Large intestine (tissue), 3 donors: ENCODE results near the gene TCF4. TPM values are rescaled to one million over a fixed set of nuclear protein-coding genes. Genes with fewer than 3 reads are reported as not detected.

ENCODE experiments used
- DNase-seq, 2 donors: peaks; one replicate each; pipeline versions ENCODE4 v3.0.0 to v3.0.0-alpha.2; 2013
- H3K27ac ChIP-seq: one replicate; pipeline ENCODE4 v1.5.1; 2013; ENCODE audit warnings: low read length
- H3K27me3 ChIP-seq: 2 replicates; pipeline ENCODE4 v1.6.1; 2013; ENCODE audit warnings: low read length; ENCODE audit not compliant: control insufficient read depth, insufficient read depth
- H3K36me3 ChIP-seq: 2 replicates; pipeline ENCODE4 v1.6.1; 2013; ENCODE audit warnings: low read length; ENCODE audit not compliant: control insufficient read depth, insufficient read depth
- H3K4me1 ChIP-seq: one replicate; pipeline ENCODE4 v1.6.1; 2013; ENCODE audit warnings: low read length; ENCODE audit not compliant: control insufficient read depth, insufficient read depth
- H3K4me3 ChIP-seq: one replicate; pipeline ENCODE4 v1.5.1; 2013; ENCODE audit warnings: low read length
- H3K9me3 ChIP-seq: one replicate; pipeline ENCODE4 v1.6.1; 2013; ENCODE audit warnings: mild to moderate bottlenecking, low read depth, low read length, moderate library complexity; ENCODE audit not compliant: control insufficient read depth
- WGBS: methylation state at CpG from one replicate; pipeline ENCODE4 v1.1.5; 2013; ENCODE audit warnings: low lambda C conversion rate; ENCODE audit not compliant: insufficient coverage; 5-methylcytosine and 5-hydroxymethylcytosine counted together
- polyA plus RNA-seq: library from polyadenylated mRNA; unstranded; fragments of 120-200 nt; gene quantifications from one replicate; pipeline ENCODE4 v1.2.1, GENCODE V29; 2013

TCF4 gene
- polyA plus RNA-seq, 1 donor = 42.5 TPM

DNA sequence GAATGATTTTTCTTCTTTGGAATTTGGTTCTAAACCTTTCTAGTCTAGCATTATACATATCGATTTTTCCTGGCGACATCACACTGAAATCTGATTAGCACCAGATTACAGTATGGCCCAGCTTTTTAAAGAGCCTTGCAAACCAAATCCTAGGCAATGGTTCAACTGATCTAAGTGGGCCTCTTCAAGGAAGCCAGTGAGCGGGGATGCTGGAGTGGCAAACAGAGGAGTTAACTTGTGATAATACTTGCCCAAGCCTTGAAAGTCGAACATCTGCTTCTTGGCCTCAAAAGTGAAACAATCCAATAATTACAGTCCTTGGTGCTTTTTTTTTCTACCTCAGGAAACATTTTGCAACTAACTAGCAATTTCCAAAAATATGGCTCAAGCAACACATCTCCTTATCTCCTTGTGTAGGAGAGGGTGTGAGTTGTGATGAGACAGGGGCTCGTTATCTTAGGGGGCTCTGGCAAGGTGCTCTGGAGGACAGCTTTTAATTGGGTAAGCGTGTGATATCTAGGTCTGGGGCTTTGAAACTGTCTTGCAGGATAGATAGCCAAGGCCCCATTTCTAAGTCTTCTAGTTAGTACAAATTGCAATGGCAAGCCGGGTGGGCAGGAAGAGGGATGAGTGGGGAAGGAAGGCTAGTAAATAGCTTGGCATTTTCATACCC, 388.6 kb downstream of the TCF4 start:
- Histone ChIP-seq H3K4me1 (no peaks in the 10 kb centered on the region), H3K27me3 (no peaks in the 10 kb centered on the region), H3K36me3 (no peaks in the 10 kb centered on the region), H3K4me3 (no peak overlapping the region), H3K9me3 (no peaks in the 10 kb centered on the region), H3K27ac (no peak overlapping the region)
- WGBS = no CpG with 5 or more reads among the region's 7 CpGs
- DNase-seq = no peak

GRCh38 chr18:55195863-55196262, 392.1 kb downstream of the TCF4 start:
- Histone ChIP-seq H3K4me3 (no peak overlapping the region), H3K36me3 (no peaks in the 10 kb centered on the region), H3K27ac (no peak overlapping the region), H3K9me3 (no peaks in the 10 kb centered on the region), H3K4me1 (no peaks in the 10 kb centered on the region), H3K27me3 (no peaks in the 10 kb centered on the region)
- no peak for DNase-seq

DNA sequence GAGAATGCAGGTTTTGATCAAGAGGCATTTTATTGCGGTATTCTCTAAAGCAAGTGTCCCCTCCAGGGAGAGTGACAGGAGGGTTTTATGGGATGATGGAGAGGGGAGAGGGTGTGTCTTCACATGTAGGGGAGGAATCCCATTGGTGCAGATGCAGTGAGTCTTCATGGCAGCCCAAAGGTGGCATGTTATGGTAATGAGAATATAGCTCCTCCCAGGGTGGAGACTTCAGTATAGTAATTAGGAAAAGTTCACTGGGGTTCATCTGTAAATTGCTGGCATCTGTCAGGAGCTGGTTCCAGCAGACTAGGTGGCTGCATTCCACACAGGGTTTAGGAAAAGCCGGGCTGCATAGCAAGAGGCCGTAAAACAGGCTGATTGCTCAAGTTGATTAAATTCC, 398.0 kb downstream of the TCF4 start:
- DNase-seq = no peak
- Histone ChIP-seq H3K36me3 (no peaks in the 10 kb centered on the region), H3K9me3 (no peaks in the 10 kb centered on the region), H3K4me3 (no peak overlapping the region), H3K4me1 (no peaks in the 10 kb centered on the region), H3K27me3 (no peaks in the 10 kb centered on the region), H3K27ac (no peak overlapping the region)
- no CpG with 5 or more reads among the region's 3 CpGs for WGBS

GRCh38 chr18:55186588-55186987, 401.4 kb downstream of the TCF4 start:
- Histone ChIP-seq H3K4me3 (no peak overlapping the region), H3K4me1 (no peaks in the 10 kb centered on the region), H3K9me3 (no peaks in the 10 kb centered on the region), H3K36me3 (no peaks in the 10 kb centered on the region), H3K27ac (no peak overlapping the region), H3K27me3 (no peaks in the 10 kb centered on the region)
- no peak for DNase-seq

GRCh38 chr18:55185391-55185790, 402.6 kb downstream of the TCF4 start:
- no CpG with 5 or more reads among the region's 1 CpG for WGBS
- no peaks in the 10 kb centered on the region for H3K36me3 ChIP-seq
- no peaks in the 10 kb centered on the region for H3K9me3 ChIP-seq
- H3K4me3 ChIP-seq = no peak overlapping the region
- no peaks in the 10 kb centered on the region for H3K27me3 ChIP-seq
- no peak for DNase-seq
- H3K4me1 ChIP-seq = no peaks in the 10 kb centered on the region
- H3K27ac ChIP-seq = no peak overlapping the region

DNA sequence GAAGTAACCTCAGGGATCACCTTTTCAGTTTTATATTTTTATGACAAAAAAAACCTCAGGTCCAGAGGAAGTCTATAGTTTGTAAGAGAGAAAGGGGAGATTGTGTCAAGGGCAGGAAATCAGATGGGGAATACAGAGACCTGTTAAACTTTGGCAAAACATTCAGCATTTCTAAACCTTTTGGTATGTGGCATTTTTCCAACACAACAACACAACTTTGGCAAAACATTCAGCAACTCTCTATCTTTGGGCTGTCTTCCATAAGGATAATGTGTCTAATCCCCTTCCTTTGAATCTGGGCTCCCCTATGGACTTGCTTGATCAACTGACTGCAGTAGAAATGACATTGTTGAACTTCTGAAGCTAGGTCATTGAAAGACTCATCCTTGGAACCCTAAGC, 408.2 kb downstream of the TCF4 start:
- no peaks in the 10 kb centered on the region for H3K4me1 ChIP-seq
- no peaks in the 10 kb centered on the region for H3K36me3 ChIP-seq
- no peaks in the 10 kb centered on the region for H3K9me3 ChIP-seq
- H3K27ac ChIP-seq = no peak overlapping the region
- H3K4me3 ChIP-seq = no peak overlapping the region
- no peaks in the 10 kb centered on the region for H3K27me3 ChIP-seq
- no peak for DNase-seq

DNA sequence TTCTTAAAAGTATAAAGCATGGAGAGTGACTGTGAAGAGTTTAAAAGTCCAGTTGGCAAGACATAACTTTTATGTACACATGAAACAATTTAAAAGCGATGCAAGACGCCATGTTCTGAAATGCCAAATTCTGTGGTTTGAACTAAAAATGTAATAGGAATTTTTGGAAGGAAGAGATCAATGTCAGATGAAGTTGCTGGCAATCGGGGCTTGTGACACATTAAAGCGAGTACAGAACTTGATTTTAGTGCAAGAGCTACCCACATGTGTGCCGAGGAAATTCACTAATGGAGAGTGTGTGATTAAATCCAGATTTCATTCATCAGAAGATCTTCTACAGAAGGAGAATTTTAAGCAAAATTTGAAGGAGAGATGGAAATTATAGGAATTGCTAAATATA, 408.6 kb downstream of the TCF4 start:
- Histone ChIP-seq H3K27me3 (no peaks in the 10 kb centered on the region), H3K36me3 (no peaks in the 10 kb centered on the region), H3K27ac (no peak overlapping the region), H3K4me1 (no peaks in the 10 kb centered on the region), H3K4me3 (no peak overlapping the region), H3K9me3 (no peaks in the 10 kb centered on the region)
- no peak for DNase-seq
- 88% methylated on average over 4 of the region's 5 CpGs for WGBS

DNA sequence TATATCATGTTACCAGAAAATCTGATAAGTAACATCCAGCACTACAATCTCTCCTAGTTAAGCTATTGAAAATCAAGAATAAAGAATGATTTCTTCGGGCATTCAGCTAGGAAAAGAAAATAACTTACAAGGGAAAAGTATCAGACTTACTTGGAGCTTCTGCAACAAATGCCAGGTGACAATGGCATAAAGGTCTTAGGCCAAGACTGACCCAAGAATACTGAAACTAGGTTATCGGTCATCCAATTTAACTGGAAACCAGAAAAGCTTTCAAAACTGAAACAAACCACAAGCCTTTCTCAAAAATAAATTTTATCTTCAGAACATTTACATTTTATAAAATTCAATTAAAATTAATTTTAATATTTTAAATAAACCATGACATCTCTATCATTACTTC, 414.7 kb downstream of the TCF4 start:
- H3K4me1 ChIP-seq = no peaks in the 10 kb centered on the region
- H3K9me3 ChIP-seq = no peaks in the 10 kb centered on the region
- no peaks in the 10 kb centered on the region for H3K27me3 ChIP-seq
- no peak overlapping the region for H3K27ac ChIP-seq
- no peaks in the 10 kb centered on the region for H3K36me3 ChIP-seq
- DNase-seq = no peak
- H3K4me3 ChIP-seq = no peak overlapping the region
- 100% methylated on average over 2 of the region's 2 CpGs for WGBS
